Endometrial microvascular endothelial cells (primary cell): ENCODE measurements around the gene ATRN. TPM values are rescaled to one million over a fixed set of nuclear protein-coding genes. Genes with fewer than 3 reads are reported as not detected.

Experiments used
- in situ Hi-C: cut with HindIII; loops from 2 replicates; pipeline ENCODE4 v1.10.0; 2017; ENCODE audit warnings: low sequenced_read_pairs, low pct_unique_long_range_greater_than_20kb; ENCODE audit errors: inconsistent ontology term
- total RNA-seq: library from RNA; depleted of rRNA; stranded (reverse); fragments of >200 nt; gene quantifications from one replicate; pipeline ENCODE4 v1.2.3, GENCODE V29; 2015; ENCODE audit errors: inconsistent ontology term

ATRN gene
- total RNA-seq, 1 donor from 2014 or later, result 22.8 TPM

- in situ Hi-C loops, result no loop called here
These were observed 190.4 kb downstream of the ATRN start for GRCh38 chr20:3661060-3661813.

- in situ Hi-C loops, result no loop called here
These were observed 191.2 kb downstream of the ATRN start for GRCh38 chr20:3661814-3662665.

- in situ Hi-C loops, result no loop called here
These were observed 192.3 kb downstream of the ATRN start, which contains the start of gene GFRA4 for GRCh38 chr20:3663031-3663701. Gene GFRA4, minus strand, starts transcription at chr20:3663399. Its CDS starts 0 bp downstream, at chr20:3663399.

- in situ Hi-C loops, result no loop called here
These were observed 193.0 kb downstream of the ATRN start for GRCh38 chr20:3663858-3664257.

GRCh38 chr20:3667434-3668037 is 196.7 kb downstream of the ATRN start:
- in situ Hi-C loops, result no loop called here

DNA sequence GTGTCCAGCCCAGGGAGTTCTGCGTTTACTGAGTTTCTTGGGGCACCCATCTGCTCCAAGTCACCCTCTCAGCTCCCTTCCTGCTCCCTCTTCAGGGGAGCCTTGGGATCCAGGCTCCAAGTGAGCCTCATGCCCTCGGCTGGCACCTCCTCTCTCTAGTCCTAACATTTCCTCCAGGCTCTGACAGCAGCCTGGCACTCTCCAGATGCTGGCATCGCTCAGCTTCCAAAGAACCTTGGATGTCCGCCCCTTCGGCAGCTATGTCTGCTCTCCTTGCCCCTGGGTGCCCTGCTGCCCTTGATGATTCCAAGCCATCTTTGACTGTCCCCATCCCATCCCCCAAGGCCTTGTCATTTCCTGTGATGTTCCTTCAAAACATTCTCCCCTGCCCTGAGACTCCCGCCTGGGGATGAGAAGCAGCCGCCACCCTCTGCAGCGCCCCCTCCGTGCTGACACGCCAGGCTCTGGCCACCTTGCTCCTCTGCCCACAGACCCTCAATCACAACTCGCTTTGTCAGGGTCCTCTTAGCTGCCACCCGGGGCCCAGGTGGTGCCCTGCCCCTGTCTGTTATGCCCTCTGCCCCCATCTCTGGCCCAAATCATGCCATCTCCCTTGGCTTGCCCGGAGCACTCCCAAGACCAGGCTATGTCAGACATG is 199.0 kb downstream of the ATRN start:
- in situ Hi-C loops, result no loop called here

DNA sequence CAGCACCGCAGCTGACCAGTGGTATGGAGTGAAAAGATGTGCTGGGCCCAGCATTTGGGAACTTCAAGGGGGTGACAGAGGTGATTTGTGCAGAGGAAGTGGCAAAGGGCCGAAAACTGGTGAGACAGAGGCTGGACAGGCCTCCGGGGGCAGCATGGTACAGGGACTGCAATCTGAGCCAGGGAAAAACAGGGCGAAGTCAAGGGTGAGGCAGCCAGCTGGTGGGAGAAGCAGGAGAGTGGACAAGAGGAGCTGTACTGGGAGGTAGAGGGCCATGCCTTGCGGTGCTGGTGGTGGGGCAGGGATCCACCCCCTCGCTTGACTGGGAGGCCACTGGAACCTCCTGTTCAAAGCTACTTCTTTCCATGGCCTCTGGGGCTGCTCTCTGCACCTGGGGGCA is 199.7 kb downstream of the ATRN start:
- in situ Hi-C loops, result no loop called here

DNA sequence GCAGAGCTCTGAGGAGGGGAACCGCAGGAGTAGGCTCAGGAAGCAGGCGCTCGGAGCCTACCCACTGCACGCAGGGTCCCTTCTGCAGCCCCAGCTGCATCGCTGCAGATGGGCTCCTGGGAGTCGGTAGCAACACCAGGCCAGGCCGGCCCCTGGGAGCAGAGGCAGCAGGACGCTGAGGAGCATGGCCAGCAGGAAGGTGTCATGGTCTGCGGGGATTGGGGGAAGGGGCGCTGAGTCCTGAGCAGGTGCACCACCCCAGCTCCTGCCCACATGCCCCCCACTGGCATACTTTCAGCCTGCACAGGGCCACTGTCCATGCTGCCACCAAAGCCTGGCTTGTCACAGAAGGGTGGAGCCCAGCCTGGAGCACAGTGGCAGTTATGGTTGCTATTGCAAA is 200.1 kb downstream of the ATRN start:
- in situ Hi-C loops, result no loop called here

GRCh38 chr20:3671986-3672546 is 201.2 kb downstream of the ATRN start:
- in situ Hi-C loops, result no loop called here

GRCh38 chr20:3672547-3673171 is 201.8 kb downstream of the ATRN start:
- in situ Hi-C loops, result no loop called here

DNA sequence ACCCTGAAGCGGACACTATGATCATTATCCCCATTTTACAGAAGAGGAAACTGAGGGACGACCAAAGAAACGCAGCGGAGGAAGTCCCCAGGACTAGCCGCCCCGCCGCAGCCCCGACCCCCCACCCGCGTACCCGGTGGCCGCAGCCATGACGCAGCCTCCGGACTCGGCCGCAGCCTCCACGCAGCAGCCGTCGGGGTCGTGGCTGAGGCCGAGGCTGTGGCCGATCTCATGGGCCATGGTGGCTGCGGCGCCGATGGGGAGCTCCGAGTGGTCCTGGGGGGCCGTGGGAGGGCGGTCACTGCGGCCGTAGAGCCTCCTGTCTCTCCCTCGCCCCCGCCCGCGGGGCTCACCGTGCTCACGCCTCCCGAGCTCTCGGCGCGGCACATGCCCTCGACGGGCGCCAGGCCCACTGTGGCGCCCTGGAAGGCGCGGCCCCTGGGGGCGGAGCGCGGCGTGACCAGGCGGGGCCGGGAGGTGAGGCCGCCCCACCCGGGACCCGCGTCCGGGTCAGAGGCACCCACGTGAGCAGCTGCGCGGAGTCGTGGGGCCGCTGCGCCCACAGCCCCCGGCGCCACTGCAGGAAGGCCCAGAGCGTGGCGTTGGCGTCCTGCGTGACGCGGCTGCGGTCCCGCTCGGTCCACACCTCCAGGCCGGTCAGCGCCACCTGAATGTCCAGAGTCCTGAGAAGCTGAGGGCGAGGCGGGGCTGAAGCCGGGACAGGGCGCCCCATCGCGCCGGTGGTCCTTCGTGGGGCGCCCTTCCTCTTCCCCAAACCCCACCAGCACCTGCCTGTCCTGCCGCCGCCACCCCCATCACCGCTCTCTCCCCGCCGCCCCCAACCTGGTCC is 202.6 kb downstream of the ATRN start:
- in situ Hi-C loops, result no loop called here

- in situ Hi-C loops, result no loop called here
These were observed 203.6 kb downstream of the ATRN start for GRCh38 chr20:3674447-3674846.

DNA sequence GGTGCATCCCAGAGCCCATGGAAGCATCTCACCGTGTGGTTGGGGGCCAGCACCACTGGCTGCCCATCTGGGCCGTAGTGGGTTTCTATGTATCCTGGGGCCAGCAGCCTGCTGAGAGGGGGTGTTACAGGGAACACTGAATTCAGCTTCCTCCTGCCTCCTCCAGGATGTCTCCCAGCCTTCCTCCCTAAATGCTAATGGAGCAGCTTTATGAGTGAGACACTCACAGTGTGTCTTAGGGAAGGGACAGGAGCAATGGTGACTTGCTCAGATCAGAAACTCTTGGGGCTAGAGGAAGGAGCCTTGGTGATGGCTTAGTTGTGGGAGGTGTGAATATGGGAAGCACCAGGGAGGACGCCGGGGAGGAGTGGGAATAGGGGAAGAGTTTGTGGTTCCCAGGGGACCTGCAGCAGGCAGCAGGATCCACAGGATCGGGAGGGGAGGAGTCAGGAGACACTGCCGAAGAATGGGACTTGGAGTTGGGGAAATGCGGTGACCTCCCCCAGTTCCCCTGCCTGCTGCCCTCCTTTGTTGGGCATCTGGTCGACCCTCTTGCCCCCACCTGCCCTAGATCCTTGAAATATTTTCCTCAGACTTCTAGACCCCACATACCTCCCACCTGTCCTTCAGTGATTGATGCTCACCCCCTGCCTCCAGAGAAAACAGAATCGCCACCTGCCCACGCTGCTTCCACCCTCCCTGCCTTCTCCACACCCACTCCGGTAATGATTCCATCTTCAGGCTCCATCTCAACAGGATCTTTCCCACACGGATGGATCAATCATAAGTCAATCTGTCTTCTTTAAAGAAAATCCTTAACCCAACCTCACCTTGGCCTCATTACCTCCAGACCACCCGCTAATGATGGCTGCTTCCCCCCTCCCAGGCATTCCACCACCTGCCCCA is 204.4 kb downstream of the ATRN start:
- in situ Hi-C loops, result no loop called here

GRCh38 chr20:3677733-3678132 is 206.9 kb downstream of the ATRN start:
- in situ Hi-C loops, result no loop called here

DNA sequence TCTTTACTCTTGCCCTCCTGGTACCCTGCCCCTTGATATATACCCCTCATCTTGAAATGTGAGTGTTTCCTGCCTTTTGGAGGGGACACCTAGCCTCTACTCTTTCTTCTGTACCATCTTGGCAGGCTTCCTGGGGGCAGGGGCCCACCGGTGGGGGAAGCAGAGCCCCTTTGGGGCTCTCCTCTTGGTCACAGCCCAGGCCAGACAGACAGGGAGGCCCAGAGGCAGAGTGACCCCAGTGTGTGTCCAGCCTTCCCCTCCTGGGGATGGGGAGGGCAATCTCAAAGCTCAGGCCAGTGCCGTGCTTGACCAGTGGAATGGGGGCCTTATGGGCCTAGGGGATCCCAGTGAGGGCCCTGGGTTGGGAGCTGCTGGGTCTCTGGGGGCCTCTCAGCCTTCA is 207.4 kb downstream of the ATRN start:
- in situ Hi-C loops, result no loop called here
